Right atrium auricular region (tissue), 2 donors: ENCODE measurements around the gene KLHL40. TPM values are rescaled to one million over a fixed set of nuclear protein-coding genes. Genes with fewer than 3 reads are reported as not detected.

Experiments used
- DNase-seq: peaks from one replicate; pipeline ENCODE4 v3.0.0-alpha.2; 2019; ENCODE audit warnings: low spot score
- H3K27ac ChIP-seq, 2 donors: fragments of 200-600 bp; sonication (generic); 1 replicate in 1 of 2; 2 replicates in 1 of 2; pipeline ENCODE4 v1.5.1; 2016 to 2019
- H3K27me3 ChIP-seq, 2 donors: fragments of 200-600 bp; sonication (generic); one replicate each; pipeline versions ENCODE4 v1.5.1 to v1.6.0; 2017 to 2019
- H3K36me3 ChIP-seq: fragments of 200-600 bp; sonication (generic); one replicate; pipeline ENCODE4 v1.5.1; 2016
- H3K4me1 ChIP-seq, 2 donors: fragments of 200-600 bp; sonication (generic); one replicate each; pipeline versions ENCODE4 v1.5.1 to v1.6.0; 2017 to 2019
- H3K4me3 ChIP-seq, 2 donors: fragments of 200-600 bp; sonication (generic); 1 replicate in 1 of 2; 2 replicates in 1 of 2; pipeline ENCODE4 v1.5.1; 2017 to 2019; ENCODE audit warnings: mild to moderate bottlenecking in 1 of 2, moderate library complexity in 1 of 2
- H3K9me3 ChIP-seq, 2 donors: fragments of 200-600 bp; sonication (generic); one replicate each; pipeline ENCODE4 v1.5.1; 2019
- total RNA-seq, 2 donors: library from RNA; depleted of rRNA; stranded (reverse); fragments of >200 nt; gene quantifications; one replicate each; pipeline ENCODE4 v1.1.0, GENCODE V29; 2016
- TF ChIP-seq, protein P1 (sequence below), 2 donors: fragments of 200-600 bp; sonication (generic); IDR thresholded peaks; one replicate each; pipeline ENCODE4 v1.5.1; 2019; ENCODE audit warnings: antibody characterized with exemption in 2 of 2

KLHL40 gene
- total RNA-seq, 2 donors from 2014 or later = 0.15 to 0.63 TPM

DNA sequence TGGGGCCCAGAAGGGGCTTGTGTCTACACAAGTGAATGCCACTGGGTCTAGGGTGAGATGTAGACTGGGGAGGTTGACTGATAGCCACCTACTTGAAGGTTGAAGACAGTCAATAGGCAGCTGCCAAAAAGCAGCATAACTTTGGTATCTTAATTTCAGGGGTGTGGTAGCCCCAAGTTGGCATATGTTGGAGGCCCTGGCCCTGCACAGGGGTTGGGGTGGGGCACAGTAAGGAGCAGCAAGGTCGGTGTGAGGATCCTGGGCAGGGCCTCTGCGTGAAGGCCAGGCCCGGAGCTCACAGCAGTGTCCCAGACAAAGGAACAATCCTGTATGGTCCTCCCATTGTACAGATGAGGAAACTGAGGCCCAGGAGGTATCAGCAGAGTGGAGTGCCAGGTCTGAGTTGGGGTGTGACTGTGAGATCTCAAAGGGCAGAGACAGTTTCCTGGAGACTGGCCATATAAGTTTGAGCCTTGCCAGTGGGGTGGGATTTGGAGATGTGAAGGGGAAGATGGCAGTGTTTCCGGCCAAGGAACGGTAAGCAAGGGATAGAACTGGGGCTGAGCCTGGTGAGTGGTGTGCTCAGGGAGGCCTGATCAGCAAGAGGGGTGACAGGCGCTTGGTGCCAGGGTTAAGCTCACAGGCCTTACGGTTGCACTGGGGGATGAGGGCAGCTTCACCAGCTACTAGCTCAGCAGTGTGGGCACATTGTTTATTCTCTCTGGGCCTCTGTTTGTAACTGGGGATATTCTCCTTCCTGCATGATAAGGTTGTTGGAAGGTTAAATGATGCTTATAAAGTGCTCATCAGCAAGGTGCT lies 1.7 kb downstream of the KLHL40 start:
- TF ChIP-seq, protein P1, sequence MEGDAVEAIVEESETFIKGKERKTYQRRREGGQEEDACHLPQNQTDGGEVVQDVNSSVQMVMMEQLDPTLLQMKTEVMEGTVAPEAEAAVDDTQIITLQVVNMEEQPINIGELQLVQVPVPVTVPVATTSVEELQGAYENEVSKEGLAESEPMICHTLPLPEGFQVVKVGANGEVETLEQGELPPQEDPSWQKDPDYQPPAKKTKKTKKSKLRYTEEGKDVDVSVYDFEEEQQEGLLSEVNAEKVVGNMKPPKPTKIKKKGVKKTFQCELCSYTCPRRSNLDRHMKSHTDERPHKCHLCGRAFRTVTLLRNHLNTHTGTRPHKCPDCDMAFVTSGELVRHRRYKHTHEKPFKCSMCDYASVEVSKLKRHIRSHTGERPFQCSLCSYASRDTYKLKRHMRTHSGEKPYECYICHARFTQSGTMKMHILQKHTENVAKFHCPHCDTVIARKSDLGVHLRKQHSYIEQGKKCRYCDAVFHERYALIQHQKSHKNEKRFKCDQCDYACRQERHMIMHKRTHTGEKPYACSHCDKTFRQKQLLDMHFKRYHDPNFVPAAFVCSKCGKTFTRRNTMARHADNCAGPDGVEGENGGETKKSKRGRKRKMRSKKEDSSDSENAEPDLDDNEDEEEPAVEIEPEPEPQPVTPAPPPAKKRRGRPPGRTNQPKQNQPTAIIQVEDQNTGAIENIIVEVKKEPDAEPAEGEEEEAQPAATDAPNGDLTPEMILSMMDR (IDR thresholded peaks at IDR 0.05) = no peak
- Histone ChIP-seq H3K36me3 (no peaks in the 10 kb centered on the region), H3K27me3 (no peaks in the 10 kb centered on the region), H3K27ac (no peak overlapping the region), H3K4me1 (peaks cover 0 to 23% of the 10 kb centered on the region in 2 donors), H3K4me3 (no peak overlapping the region), H3K9me3 (no peaks in the 10 kb centered on the region)
- no peak for DNase-seq

DNA sequence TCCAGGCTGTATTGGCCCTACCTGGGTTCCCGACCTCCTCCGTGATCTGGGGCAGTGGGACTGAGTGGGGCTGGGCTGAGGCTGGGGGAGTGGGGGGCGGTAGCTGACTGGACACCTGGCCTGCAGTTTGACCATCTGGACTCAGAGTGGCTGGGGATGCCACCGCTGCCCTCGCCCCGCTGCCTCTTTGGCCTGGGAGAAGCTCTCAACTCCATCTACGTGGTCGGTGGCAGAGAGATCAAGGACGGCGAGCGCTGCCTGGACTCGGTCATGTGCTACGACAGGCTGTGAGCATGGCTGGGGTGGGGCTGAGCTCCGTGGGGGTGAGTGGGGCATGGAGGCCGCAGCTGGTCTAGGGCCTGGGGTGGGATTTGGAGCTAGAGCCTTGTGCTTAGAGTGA lies 2.7 kb downstream of the KLHL40 start:
- no peak for DNase-seq
- no peak overlapping the region for H3K4me3 ChIP-seq
- no peaks in the 10 kb centered on the region for H3K36me3 ChIP-seq
- TF ChIP-seq, protein P1 (IDR thresholded peaks at IDR 0.05) = no peak
- no peak overlapping the region for H3K27ac ChIP-seq
- H3K9me3 ChIP-seq = no peaks in the 10 kb centered on the region
- no peaks in the 10 kb centered on the region for H3K27me3 ChIP-seq
- H3K4me1 ChIP-seq = peaks cover 0 to 23% of the 10 kb centered on the region in 2 donors

DNA sequence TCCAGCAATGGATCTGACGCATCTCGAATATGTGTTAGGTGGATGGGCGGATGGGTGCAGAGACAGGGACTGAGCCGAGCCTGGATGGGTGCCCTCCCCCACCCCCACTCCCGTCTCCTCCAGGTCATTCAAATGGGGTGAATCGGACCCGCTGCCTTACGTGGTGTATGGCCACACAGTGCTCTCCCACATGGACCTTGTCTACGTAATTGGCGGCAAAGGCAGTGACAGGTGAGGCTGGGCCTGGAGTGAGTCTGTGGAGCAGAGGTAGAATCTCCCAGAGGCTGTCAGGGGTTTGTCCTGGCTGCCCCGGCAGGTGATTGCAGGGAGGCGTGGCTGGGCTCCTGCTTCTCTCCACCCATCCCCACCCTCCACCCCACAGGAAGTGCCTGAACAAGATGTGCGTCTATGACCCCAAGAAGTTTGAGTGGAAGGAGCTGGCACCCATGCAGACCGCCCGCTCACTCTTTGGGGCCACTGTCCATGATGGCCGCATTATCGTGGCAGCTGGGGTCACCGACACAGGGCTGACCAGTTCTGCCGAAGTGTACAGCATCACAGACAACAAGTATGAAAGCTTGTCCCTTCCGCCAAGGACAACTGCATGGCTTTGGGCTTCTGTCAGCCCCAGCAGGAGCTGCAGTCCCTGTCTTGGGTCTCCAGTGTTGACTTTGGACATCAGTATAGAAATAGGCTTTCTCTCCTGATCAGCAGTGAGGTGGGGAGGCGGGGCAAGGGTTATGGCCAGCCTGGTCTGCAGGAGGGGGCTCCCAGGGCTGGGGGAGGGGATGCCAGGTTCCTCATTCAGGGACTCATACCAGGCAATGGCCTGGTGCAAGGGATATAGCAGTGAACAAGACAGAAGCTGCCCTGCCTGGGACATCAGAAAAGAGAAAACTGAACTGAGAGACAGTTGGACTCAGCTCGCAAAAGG lies 3.4 kb downstream of the KLHL40 start:
- DNase-seq = no peak
- TF ChIP-seq, protein P1 (IDR thresholded peaks at IDR 0.05) = no peak
- no peaks in the 10 kb centered on the region for H3K27me3 ChIP-seq
- H3K4me1 ChIP-seq = peaks cover 0 to 18% of the 10 kb centered on the region in 2 donors
- no peaks in the 10 kb centered on the region for H3K9me3 ChIP-seq
- no peak overlapping the region for H3K4me3 ChIP-seq
- H3K36me3 ChIP-seq = no peaks in the 10 kb centered on the region
- H3K27ac ChIP-seq = no peak overlapping the region

DNA sequence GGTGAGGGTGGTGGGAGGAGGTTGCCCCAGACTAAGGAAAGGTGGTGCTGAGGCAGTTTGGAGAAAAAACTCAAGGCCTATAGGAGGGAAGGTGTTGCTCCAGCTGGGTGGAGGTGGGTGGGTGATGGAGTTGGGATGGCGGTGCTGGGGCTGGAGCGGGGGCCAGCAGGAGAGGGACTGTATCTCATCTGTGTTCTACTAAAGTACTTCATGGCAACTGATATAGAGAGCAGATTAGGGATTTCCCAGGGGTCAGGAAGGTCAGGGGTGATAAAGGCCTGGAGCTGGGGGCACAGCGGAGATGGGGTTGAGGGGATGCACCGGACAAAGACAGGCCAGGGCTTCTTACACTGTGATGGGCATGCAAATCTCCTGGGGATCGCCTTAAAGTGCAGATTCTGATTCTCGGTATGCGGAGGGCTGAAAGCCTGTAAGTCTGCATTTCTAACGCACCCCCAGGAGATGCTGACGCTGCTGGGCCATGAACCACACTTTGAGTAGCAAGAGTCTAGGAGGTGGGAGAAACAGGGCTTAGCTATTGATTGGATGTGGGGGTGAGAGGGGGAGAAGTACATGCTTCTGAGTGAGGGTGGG lies 4.2 kb downstream of the KLHL40 start:
- Histone ChIP-seq H3K9me3 (no peaks in the 10 kb centered on the region), H3K4me1 (peaks cover 0 to 14% of the 10 kb centered on the region in 2 donors), H3K4me3 (no peak overlapping the region), H3K27ac (no peak overlapping the region), H3K36me3 (no peaks in the 10 kb centered on the region), H3K27me3 (no peaks in the 10 kb centered on the region)
- TF ChIP-seq, protein P1 (IDR thresholded peaks at IDR 0.05) = no peak
- no peak for DNase-seq

DNA sequence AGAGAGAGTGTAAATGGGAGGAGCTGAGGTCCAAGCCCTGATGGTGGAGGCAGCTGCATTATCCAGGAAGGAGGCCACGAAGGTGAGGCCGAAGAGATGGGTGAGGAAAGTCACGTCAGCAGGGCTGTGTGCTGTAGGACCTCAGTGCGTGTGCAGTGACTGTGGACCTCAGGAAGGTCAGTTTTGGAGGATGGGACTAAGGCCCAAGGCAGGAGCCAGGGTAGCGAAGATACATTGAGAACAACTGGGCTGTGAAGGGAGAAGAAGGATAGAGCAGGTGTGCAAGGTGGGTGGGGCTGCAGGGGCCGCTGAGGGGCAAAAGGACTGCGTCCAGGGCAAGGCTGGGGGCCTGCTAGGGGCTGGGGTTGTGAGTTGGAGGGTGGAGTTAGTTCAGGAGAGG lies 4.9 kb downstream of the KLHL40 start:
- no peak for DNase-seq
- TF ChIP-seq, protein P1 (IDR thresholded peaks at IDR 0.05) = no peak
- Histone ChIP-seq H3K27ac (no peak overlapping the region), H3K36me3 (no peaks in the 10 kb centered on the region), H3K9me3 (no peaks in the 10 kb centered on the region), H3K4me3 (no peak overlapping the region), H3K27me3 (no peaks in the 10 kb centered on the region), H3K4me1 (peaks cover 0 to 7% of the 10 kb centered on the region in 2 donors)
